ENCODE results near the gene RRBP1. TPM values are rescaled to one million over a fixed set of nuclear protein-coding genes. Genes with fewer than 3 reads are reported as not detected.

The RRBP1 gene
- total RNA-seq, 1 experiment from 2014 or later = 45.3 TPM

DNA sequence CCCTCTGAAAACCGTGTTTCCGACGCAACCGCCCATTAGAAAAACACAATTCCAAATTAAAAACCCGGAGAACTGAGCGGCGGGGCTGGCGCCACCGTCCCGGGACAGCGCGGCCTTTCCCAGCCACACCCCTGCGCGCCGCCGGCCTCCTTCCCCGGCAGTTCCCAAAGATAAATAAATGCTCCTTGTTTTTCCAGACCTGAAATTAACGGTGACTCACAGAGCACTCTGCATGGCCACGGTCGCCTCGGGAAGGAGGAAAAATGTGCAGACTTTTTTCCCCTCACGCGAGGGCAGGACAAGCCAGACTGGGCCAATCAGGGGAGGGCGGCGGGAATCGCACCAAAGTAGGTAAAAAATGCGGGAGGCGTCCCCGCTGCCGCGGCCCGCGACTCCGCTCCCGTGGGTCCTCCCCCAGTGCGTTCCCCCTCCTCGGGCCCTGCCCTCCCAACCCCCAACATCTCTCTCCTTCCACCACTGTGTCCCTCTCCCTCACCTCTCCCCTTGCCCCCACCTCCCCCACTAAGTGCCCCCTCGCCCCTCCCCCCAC is 113.0 kb downstream of the RRBP1 start:
- no peaks in the 10 kb centered on the region for H3K27me3 Mint-ChIP-seq (ENCODE audit: unreplicated experiment)
- DNase-seq = peak; percentile 71
- intact Hi-C loops (cut with micrococcal nuclease; ENCODE audit: unreplicated experiment) = no loop called here
- CTCF ChIA-PET = no interaction called here
- H3K36me3 Mint-ChIP-seq (ENCODE audit: insufficient read depth, unreplicated experiment) = peaks cover 32% of the 10 kb centered on the region
- BruUV-seq (replicated peaks) = no TSS peak
- H3K4me3 Mint-ChIP-seq (ENCODE audit: low read depth, unreplicated experiment) = peak overlapping the region; percentile 87
- no peaks in the 10 kb centered on the region for H3K9me3 Mint-ChIP-seq (ENCODE audit: low read depth, unreplicated experiment)
- H3K27ac Mint-ChIP-seq (ENCODE audit: unreplicated experiment) = peak overlapping the region; percentile 77
- peaks cover 8% of the 10 kb centered on the region for H3K4me1 Mint-ChIP-seq (ENCODE audit: low read depth, unreplicated experiment)
- TF ChIP-seq, protein P1, sequence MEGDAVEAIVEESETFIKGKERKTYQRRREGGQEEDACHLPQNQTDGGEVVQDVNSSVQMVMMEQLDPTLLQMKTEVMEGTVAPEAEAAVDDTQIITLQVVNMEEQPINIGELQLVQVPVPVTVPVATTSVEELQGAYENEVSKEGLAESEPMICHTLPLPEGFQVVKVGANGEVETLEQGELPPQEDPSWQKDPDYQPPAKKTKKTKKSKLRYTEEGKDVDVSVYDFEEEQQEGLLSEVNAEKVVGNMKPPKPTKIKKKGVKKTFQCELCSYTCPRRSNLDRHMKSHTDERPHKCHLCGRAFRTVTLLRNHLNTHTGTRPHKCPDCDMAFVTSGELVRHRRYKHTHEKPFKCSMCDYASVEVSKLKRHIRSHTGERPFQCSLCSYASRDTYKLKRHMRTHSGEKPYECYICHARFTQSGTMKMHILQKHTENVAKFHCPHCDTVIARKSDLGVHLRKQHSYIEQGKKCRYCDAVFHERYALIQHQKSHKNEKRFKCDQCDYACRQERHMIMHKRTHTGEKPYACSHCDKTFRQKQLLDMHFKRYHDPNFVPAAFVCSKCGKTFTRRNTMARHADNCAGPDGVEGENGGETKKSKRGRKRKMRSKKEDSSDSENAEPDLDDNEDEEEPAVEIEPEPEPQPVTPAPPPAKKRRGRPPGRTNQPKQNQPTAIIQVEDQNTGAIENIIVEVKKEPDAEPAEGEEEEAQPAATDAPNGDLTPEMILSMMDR (IDR thresholded peaks at IDR 0.05; ENCODE audit: unreplicated experiment) = no peak

DNA sequence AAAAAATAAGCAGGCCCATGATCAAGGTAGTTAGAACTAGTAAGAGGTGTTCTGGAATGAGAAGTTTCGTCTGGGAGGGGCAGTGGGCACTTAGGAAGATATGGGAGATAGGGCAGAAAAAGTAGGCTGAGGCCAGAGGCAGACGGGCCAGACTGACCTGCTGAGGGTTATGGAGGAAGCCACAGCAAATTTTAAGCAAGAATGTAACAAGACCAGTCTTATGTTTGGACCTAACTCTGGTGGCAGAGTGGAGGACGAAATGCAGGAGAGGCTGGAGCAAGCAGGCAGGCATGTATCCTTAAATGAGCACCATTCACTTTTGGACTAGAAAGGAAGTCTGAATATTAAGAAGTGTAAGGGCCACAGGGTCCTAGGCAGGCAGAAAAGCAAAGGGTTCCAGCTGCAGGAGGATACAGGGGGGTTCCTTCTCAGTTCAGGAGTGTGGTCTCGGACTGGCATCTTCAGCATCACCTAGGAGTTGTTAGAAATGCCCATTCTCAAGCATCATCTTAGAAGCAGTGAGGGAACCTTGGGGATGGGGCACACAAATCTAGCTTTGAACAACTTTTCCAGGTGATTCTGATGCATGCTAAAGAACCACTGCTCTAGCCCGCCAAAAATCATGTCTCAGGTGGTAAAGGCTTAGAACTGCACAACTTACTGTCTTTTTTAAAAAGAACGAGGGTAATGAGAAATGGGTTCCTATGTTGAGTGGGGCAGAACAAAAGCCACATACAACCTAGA is 113.8 kb downstream of the RRBP1 start:
- Mint-ChIP-seq H3K4me1 (ENCODE audit: low read depth, unreplicated experiment) (peaks cover 8% of the 10 kb centered on the region), H3K36me3 (ENCODE audit: insufficient read depth, unreplicated experiment) (peaks cover 32% of the 10 kb centered on the region), H3K27me3 (ENCODE audit: unreplicated experiment) (no peaks in the 10 kb centered on the region), H3K27ac (ENCODE audit: unreplicated experiment) (peak overlapping the region; percentile 77), H3K9me3 (ENCODE audit: low read depth, unreplicated experiment) (no peaks in the 10 kb centered on the region), H3K4me3 (ENCODE audit: low read depth, unreplicated experiment) (peak overlapping the region; percentile 87)
- CTCF ChIA-PET = no interaction called here
- no peak for DNase-seq
- TF ChIP-seq, protein P1 (IDR thresholded peaks at IDR 0.05; ENCODE audit: unreplicated experiment) = no peak
- intact Hi-C loops (cut with micrococcal nuclease; ENCODE audit: unreplicated experiment) = no loop called here
- no TSS peak for BruUV-seq (replicated peaks)

DNA sequence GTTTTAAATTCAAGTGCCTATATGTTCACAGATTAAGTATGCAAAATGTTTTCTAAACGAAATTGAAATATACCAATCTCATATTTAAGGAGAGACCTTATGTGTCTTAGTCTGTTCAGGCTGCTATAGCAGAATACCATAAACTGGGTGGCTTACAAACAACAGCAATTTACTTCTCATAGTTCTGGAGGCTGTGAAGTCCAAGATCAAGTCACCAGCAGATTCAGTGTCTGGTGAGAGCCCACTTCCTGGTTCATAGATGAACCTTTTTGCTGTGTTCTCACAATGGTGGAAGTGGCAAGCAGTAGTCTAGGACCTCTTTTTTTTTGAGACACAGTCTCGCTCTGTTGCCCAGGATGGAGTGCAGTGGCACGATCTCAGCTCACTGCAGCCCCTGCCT is 115.7 kb downstream of the RRBP1 start:
- CTCF ChIA-PET = no interaction called here
- intact Hi-C loops (cut with micrococcal nuclease; ENCODE audit: unreplicated experiment) = no loop called here
- TF ChIP-seq, protein P1 (IDR thresholded peaks at IDR 0.05; ENCODE audit: unreplicated experiment) = no peak
- no peak overlapping the region for H3K4me3 Mint-ChIP-seq (ENCODE audit: low read depth, unreplicated experiment)
- H3K36me3 Mint-ChIP-seq (ENCODE audit: insufficient read depth, unreplicated experiment) = peaks cover 30% of the 10 kb centered on the region
- H3K27me3 Mint-ChIP-seq (ENCODE audit: unreplicated experiment) = no peaks in the 10 kb centered on the region
- no peak for DNase-seq
- BruUV-seq (replicated peaks) = no TSS peak
- no peaks in the 10 kb centered on the region for H3K9me3 Mint-ChIP-seq (ENCODE audit: low read depth, unreplicated experiment)
- H3K4me1 Mint-ChIP-seq (ENCODE audit: low read depth, unreplicated experiment) = peaks cover 8% of the 10 kb centered on the region
- H3K27ac Mint-ChIP-seq (ENCODE audit: unreplicated experiment) = no peak overlapping the region

DNA sequence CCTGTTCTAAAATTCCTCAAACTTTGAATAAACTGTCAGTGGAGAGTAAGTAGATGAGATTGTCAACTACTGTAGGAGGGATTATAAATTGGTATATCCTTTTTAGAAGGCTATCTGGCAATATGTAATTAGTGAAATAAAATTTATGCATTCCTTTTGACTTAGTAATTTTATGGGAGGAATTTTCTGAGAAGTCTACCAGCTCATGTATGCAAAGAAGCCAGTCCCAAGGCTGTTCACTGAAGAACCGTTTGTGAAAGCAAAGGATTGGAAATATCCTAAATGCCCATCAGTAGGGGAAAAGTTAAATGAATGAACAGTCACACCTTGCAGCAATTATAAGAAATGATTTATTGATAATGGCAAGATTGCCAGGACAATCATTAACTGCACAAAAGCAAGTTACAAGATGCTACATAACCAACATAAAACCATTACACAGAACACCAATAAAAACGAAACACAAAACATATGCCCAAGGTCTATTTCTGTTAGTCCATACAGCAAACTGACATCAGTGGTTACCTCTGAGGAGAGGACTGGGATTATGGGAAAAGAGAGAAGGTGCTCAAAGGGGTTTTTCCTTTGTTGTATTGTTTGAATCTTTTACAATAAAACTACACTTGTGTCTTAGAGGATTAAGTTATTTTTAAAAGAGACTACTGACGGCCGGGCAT is 116.7 kb downstream of the RRBP1 start:
- H3K27me3 Mint-ChIP-seq (ENCODE audit: unreplicated experiment) = no peaks in the 10 kb centered on the region
- peaks cover 22% of the 10 kb centered on the region for H3K36me3 Mint-ChIP-seq (ENCODE audit: insufficient read depth, unreplicated experiment)
- TF ChIP-seq, protein P1 (IDR thresholded peaks at IDR 0.05; ENCODE audit: unreplicated experiment) = no peak
- no peak overlapping the region for H3K27ac Mint-ChIP-seq (ENCODE audit: unreplicated experiment)
- H3K4me1 Mint-ChIP-seq (ENCODE audit: low read depth, unreplicated experiment) = peaks cover 14% of the 10 kb centered on the region
- CTCF ChIA-PET = no interaction called here
- no peak overlapping the region for H3K4me3 Mint-ChIP-seq (ENCODE audit: low read depth, unreplicated experiment)
- H3K9me3 Mint-ChIP-seq (ENCODE audit: low read depth, unreplicated experiment) = no peaks in the 10 kb centered on the region
- DNase-seq = no peak
- intact Hi-C loops (cut with micrococcal nuclease; ENCODE audit: unreplicated experiment) = no loop called here
- no TSS peak for BruUV-seq (replicated peaks)

Other genes with a start within 250 kb of the RRBP1 start
- gene BFSP1, start 150.9 kb downstream of the RRBP1 start, total RNA-seq (2022) = 0.81 and 0.94 TPM in 2 replicates
- 90.0 and 110 TPM in 2 replicates for gene DSTN, start 112.2 kb downstream of the RRBP1 start, total RNA-seq (2022)
- gene BANF2, start 17.7 kb upstream of the RRBP1 start, total RNA-seq (2022) = not detected in 2 replicates

Measured in Calu3 (cell line).